IMR-90 (cell line): ENCODE measurements around the gene ATP2B2. TPM values are rescaled to one million over a fixed set of nuclear protein-coding genes. Genes with fewer than 3 reads are reported as not detected.

Experiments used
- ATAC-seq: fragments of 200-7000 bp; cut with Tn5 transposase; 2 replicates; pipeline ENCODE4 v1.9.1; 2020; ENCODE audit warnings: low read depth, mild to moderate bottlenecking, moderate library complexity
- BruUV-seq: library from RNA; stranded (reverse); fragments of 400-500 nt; replicated peaks from 2 replicates; lab custom pipeline; 2021; lab: Mats Ljungman, UMichigan
- CTCF ChIA-PET: fragments of 300-600 bp; formaldehyde crosslinking; extraction: SDS; loops from one replicate; lab custom pipeline; 2021; ENCODE audit warnings: antibody characterized with exemption; lab: Yijun Ruan, JAX
- POLR2A ChIA-PET: fragments of 300-600 bp; sonication (Branson Sonifier 250); formaldehyde crosslinking; loops from one replicate; lab custom pipeline; 2022; ENCODE audit warnings: antibody characterized with exemption; ENCODE audit not compliant: unreplicated experiment; lab: Charles Lee
- DNase-seq: peaks from one replicate; pipeline ENCODE4 v3.0.0; 2013
- H2AFZ ChIP-seq: replicated peaks from 2 replicates; pipeline ENCODE3; 2013; ENCODE audit warnings: low read length, mild to moderate bottlenecking; ENCODE audit not compliant: poor library complexity
- H2AK5ac ChIP-seq: 2 replicates; pipeline ENCODE4 v1.6.1; 2013; ENCODE audit warnings: low read depth, low read length, inconsistent platforms
- H2AK9ac ChIP-seq: replicated peaks from 2 replicates; pipeline ENCODE3; 2013; ENCODE audit warnings: mild to moderate bottlenecking, low read depth, low read length, moderate library complexity; ENCODE audit not compliant: poor library complexity
- H2BK120ac ChIP-seq: 2 replicates; pipeline ENCODE4 v1.6.1; 2013; ENCODE audit warnings: low read depth, low read length, inconsistent platforms
- H2BK15ac ChIP-seq: 3 replicates; pipeline ENCODE4 v1.6.1; 2013; ENCODE audit warnings: low read depth, low read length, inconsistent platforms
- H2BK20ac ChIP-seq: 2 replicates; pipeline ENCODE4 v1.6.1; 2013; ENCODE audit warnings: low read depth, mild to moderate bottlenecking, inconsistent platforms, low read length, moderate library complexity
- H2BK5ac ChIP-seq: 2 replicates; pipeline ENCODE4 v1.6.1; 2013; ENCODE audit warnings: mild to moderate bottlenecking, low read depth, low read length, inconsistent platforms; ENCODE audit not compliant: poor library complexity, severe bottlenecking
- H3K14ac ChIP-seq: replicated peaks from 2 replicates; pipeline ENCODE4 v1.6.1; 2013; ENCODE audit warnings: low read depth, low read length, inconsistent platforms
- H3K18ac ChIP-seq: 2 replicates; pipeline ENCODE4 v1.6.1; 2013; ENCODE audit warnings: low read depth, low read length, control low read depth
- H3K23ac ChIP-seq: 2 replicates; pipeline ENCODE4 v1.6.1; 2013; ENCODE audit warnings: low read depth, low read length, inconsistent platforms
- H3K27ac ChIP-seq: 2 replicates; pipeline ENCODE4 v1.5.1; 2013; ENCODE audit warnings: mild to moderate bottlenecking, control low read depth, low read length; ENCODE audit not compliant: insufficient read depth
- H3K27me3 ChIP-seq: 2 replicates; pipeline ENCODE4 v1.6.1; 2013; ENCODE audit warnings: low read length; ENCODE audit not compliant: control insufficient read depth, insufficient read depth
- H3K36me3 ChIP-seq: 2 replicates; pipeline ENCODE4 v1.6.1; 2013; ENCODE audit warnings: low read length, mixed read lengths; ENCODE audit not compliant: control insufficient read depth, insufficient read depth
- H3K4ac ChIP-seq: 2 replicates; pipeline ENCODE4 v1.6.1; 2013; ENCODE audit warnings: low read depth, low read length, inconsistent platforms
- H3K4me1 ChIP-seq: 2 replicates; pipeline ENCODE4 v1.6.1; 2013; ENCODE audit warnings: low read length, mixed read lengths; ENCODE audit not compliant: control insufficient read depth, insufficient read depth
- H3K4me2 ChIP-seq: 2 replicates; pipeline ENCODE4 v1.6.1; 2013; ENCODE audit warnings: low read depth, mild to moderate bottlenecking, control low read depth, low read length, moderate library complexity
- H3K4me3 ChIP-seq: 2 replicates; pipeline ENCODE4 v1.5.1; 2013; ENCODE audit warnings: low read depth, mild to moderate bottlenecking, control low read depth, low read length, moderate library complexity; ENCODE audit not compliant: insufficient read depth
- H3K56ac ChIP-seq: 2 replicates; pipeline ENCODE4 v1.6.1; 2013; ENCODE audit warnings: low read length, inconsistent platforms; ENCODE audit not compliant: insufficient read depth; ENCODE audit errors: extremely low read depth
- H3K79me1 ChIP-seq, 2 experiments: 2 replicates each; pipeline ENCODE4 v1.6.1; 2013; ENCODE audit warnings: low read length in 2 of 2, inconsistent platforms in 1 of 2, low read depth in 1 of 2
- H3K9ac ChIP-seq: 2 replicates; pipeline ENCODE4 v1.6.1; 2013; ENCODE audit warnings: low read depth, low read length, control low read depth
- H3K9me1 ChIP-seq: 2 replicates; pipeline ENCODE4 v1.6.1; 2013; ENCODE audit warnings: low read length, inconsistent platforms; ENCODE audit not compliant: insufficient read depth
- H3K9me3 ChIP-seq: 2 replicates; pipeline ENCODE4 v1.6.1; 2013; ENCODE audit warnings: low read length; ENCODE audit not compliant: control insufficient read depth, insufficient read depth
- H4K20me1 ChIP-seq: 2 replicates; pipeline ENCODE4 v1.6.1; 2013; ENCODE audit warnings: low read length, inconsistent platforms; ENCODE audit not compliant: insufficient read depth
- H4K5ac ChIP-seq: 2 replicates; pipeline ENCODE4 v1.6.1; 2013; ENCODE audit warnings: mild to moderate bottlenecking, low read depth, low read length, control low read depth
- H4K8ac ChIP-seq, 2 experiments: 2 replicates each; pipeline ENCODE4 v1.6.1; 2013; ENCODE audit warnings: low read depth in 2 of 2, low read length in 2 of 2, control low read depth in 1 of 2, inconsistent platforms in 1 of 2
- H4K91ac ChIP-seq: 2 replicates; pipeline ENCODE4 v1.6.1; 2013; ENCODE audit warnings: low read depth, low read length, inconsistent platforms; ENCODE audit not compliant: insufficient read depth
- CTCF ChIP-seq: conservative IDR thresholded peaks from 2 replicates; pipeline ENCODE4 v1.5.1; 2012; ENCODE audit warnings: mild to moderate bottlenecking, low read depth, low read length, improper control_type of control experiment
- FOS ChIP-seq: fragments of 150-350 bp; IDR thresholded peaks from 2 replicates; pipeline ENCODE4 v1.6.1; 2016; ENCODE audit warnings: low read depth, low read length
- NFE2L2 ChIP-seq: fragments of 150-350 bp; IDR thresholded peaks from 2 replicates; pipeline ENCODE4 v1.6.1; 2016; ENCODE audit warnings: low read depth, mild to moderate bottlenecking, low read length
- RCOR1 ChIP-seq: IDR thresholded peaks from 2 replicates; pipeline ENCODE4 v1.6.1; 2012; ENCODE audit warnings: mild to moderate bottlenecking, low read length, improper control_type of control experiment; ENCODE audit not compliant: insufficient replicate concordance
- WGBS, 2 experiments: methylation state at CpG; one replicate each; pipeline versions ENCODE4 v1.1.5 to v1.1.7; 2013; ENCODE audit warnings: missing lambda C conversion rate in 2 of 2; ENCODE audit not compliant: insufficient read length in 1 of 2; ENCODE audit errors: extremely low coverage in 2 of 2; 5-methylcytosine and 5-hydroxymethylcytosine counted together
- dilution Hi-C: fragments of 300-500 bp; cut with HindIII; formaldehyde crosslinking; loops from one replicate; pipeline ENCODE4 v1.14.3; 2018; ENCODE audit warnings: low sequenced_read_pairs; ENCODE audit not compliant: unreplicated experiment
- in situ Hi-C: fragments of 300-500 bp; cut with MboI; formaldehyde crosslinking; loops from 3 replicates; pipeline ENCODE4 v1.14.3; 2019; ENCODE audit warnings: low sequenced_read_pairs, inconsistent platforms, mixed read lengths
- intact Hi-C: fragments of 100-400 bp; cut with micrococcal nuclease; formaldehyde crosslinking; loops from 2 replicates; pipeline ENCODE4 v1.10.0; 2022
- polyA plus RNA-seq, 3 experiments: library from polyadenylated mRNA; depleted of rRNA; stranded (reverse); fragments of >200 nt; gene quantifications; 2 replicates each; pipeline ENCODE4 v1.2.3, GENCODE V29; 2012; ENCODE audit warnings: low replicate concordance in 1 of 3
- total RNA-seq: library from RNA; depleted of rRNA; stranded (reverse); fragments of >200 nt; gene quantifications from 2 replicates; pipeline ENCODE4 v1.2.3, GENCODE V29; 2012

The ATP2B2 gene
- total and polyA plus RNA-seq, 2 of the 4 experiments (the other 2 are of a cell fraction): under 0.01 to 0.02 TPM

GRCh38 chr3:10353160-10353559, 152.2 kb downstream of the ATP2B2 start:
- H2BK120ac ChIP-seq: peak overlapping the region; percentile 99
- peak overlapping the region; percentile 95 for H2AK5ac ChIP-seq
- dilution Hi-C loops (no loop called here), in situ Hi-C loops (no loop called here), intact Hi-C loops (loop anchor here (2.0 kb wide), 1 partner anchor 86 kb away; no protein-coding TSS in a partner anchor)
- peak overlapping the region; percentile 87 for H3K4ac ChIP-seq
- H3K18ac ChIP-seq: peak overlapping the region; percentile 47
- H4K91ac ChIP-seq: peak overlapping the region; percentile 93
- H3K56ac ChIP-seq: peak overlapping the region; percentile 63; the same call in 1 of the 2 replicates
- peaks cover 43% of the 10 kb centered on the region for H3K9me1 ChIP-seq
- ATAC-seq: no peak
- H3K9me3 ChIP-seq: no peaks in the 10 kb centered on the region
- CTCF ChIA-PET: interaction anchor here (0.9 to 1.2 kb wide), 2 partner anchors 9 to 14 kb away, joined by 3 to 5 read pairs; no protein-coding TSS in a partner anchor
- H3K27ac ChIP-seq: peak overlapping the region; percentile 62
- peak overlapping the region; percentile 92 for H2BK20ac ChIP-seq
- H3K27me3 ChIP-seq: no peaks in the 10 kb centered on the region
- peak overlapping the region; percentile 13 to 89 for H4K8ac ChIP-seq
- WGBS, 2 experiments: 67% methylated on average over 1 of the region's 3 CpGs; no CpG with 5 or more reads in 1 of the 2 experiments
- DNase-seq: peak; percentile 20
- no peak overlapping the region for H3K4me3 ChIP-seq
- no TSS peak for BruUV-seq
- peak overlapping the region; percentile 91 for H2AK9ac ChIP-seq
- H4K20me1 ChIP-seq: no peaks in the 10 kb centered on the region
- POLR2A ChIA-PET: no interaction called here
- TF ChIP-seq RCOR1 (peak; percentile 20), NFE2L2 (no peak), CTCF (0 out of 2 replicates have a peak, but pooled peaks have one; percentile 8), FOS (no peak)
- peak overlapping the region; percentile 48 for H2BK5ac ChIP-seq
- H4K5ac ChIP-seq: peak overlapping the region; percentile 8
- no peaks in the 10 kb centered on the region for H3K36me3 ChIP-seq
- H3K14ac ChIP-seq: peak overlapping the region; percentile 53
- H3K9ac ChIP-seq: no peak overlapping the region
- peak overlapping the region; percentile 17 for H2AFZ ChIP-seq
- peak overlapping the region; percentile 86; the same call in 1 of the 2 replicates for H3K23ac ChIP-seq
- H3K4me1 ChIP-seq: peaks cover 40% of the 10 kb centered on the region
- H3K4me2 ChIP-seq: no peak overlapping the region
- H2BK15ac ChIP-seq: peak overlapping the region; percentile 76
- H3K79me1 ChIP-seq: no peaks in the 10 kb centered on the region
